Epithelial cell of umbilical artery (primary cell): Measurements from ENCODE around the gene CNOT10. TPM values are rescaled to one million over a fixed set of nuclear protein-coding genes. Genes with fewer than 3 reads are reported as not detected.

ENCODE experiments used
- total RNA-seq: library from RNA; depleted of rRNA; stranded (reverse); fragments of >200 nt; gene quantifications from 2 replicates; pipeline ENCODE4 v1.2.3, GENCODE V29; 2014

CNOT10 gene
- total RNA-seq = 25.8 and 27.0 TPM in 2 replicates

GRCh38 chr3:32684800-32685542 is at the start of gene CNOT10:
Gene CNOT10, plus strand, starts transcription at chr3:32685188. Its CDS starts 273 bp downstream, at chr3:32685461.

GRCh38 chr3:32817558-32818228 is 132.7 kb downstream of the CNOT10 start, which contains the start of gene TRIM71:
Gene TRIM71, plus strand, starts transcription at chr3:32817997. Its CDS starts 84 bp downstream, at chr3:32818081.

Other genes with a start within 250 kb of the CNOT10 start
- gene CMTM6, start 182.3 kb upstream of the CNOT10 start, total RNA-seq = 150 and 175 TPM in 2 replicates
- gene DYNC1LI1, start 114.3 kb upstream of the CNOT10 start, total RNA-seq = 50.3 and 51.4 TPM in 2 replicates
- not detected in 2 replicates for gene TRIM71, start 132.8 kb downstream of the CNOT10 start, total RNA-seq